Inflammatory macrophage treated with lipopolysaccharide for 4 hours (primary cell): ENCODE data around the gene OR5K1.
A peak's percentile ranks its signal among the peaks of the same experiment; 100 is the strongest.

Experiments
- DNase-seq: peaks from one replicate; pipeline ENCODE4 v3.0.0-alpha.2; 2020

OR5K1 gene

GRCh38 chr3:98462901-98463300 lies at the start of gene OR5K1:
OR5K1 (plus strand) TSS chr3:98463201; CDS start chr3:98469577, 6,376 bp downstream.
- no peak for DNase-seq

DNA sequence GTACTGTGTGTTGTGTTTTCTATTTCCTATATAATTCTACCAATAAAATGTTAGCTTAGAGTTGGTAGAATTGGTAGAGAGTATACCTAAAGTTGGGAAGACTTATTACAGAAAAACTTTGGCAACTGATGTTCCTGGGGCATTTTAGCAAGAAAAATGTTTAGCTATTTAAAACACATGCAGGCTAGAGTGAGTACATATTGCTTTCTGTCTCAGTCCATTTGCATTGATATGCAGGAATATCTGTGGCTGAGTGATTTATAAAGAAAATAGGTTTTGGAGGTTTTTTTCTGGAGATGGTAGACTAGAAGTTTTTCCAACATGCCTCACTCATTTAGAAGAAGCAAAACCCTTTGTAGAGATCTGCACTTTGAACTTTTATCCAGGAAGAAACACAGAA lies 30.4 kb upstream of the OR5K1 start:
- DNase-seq: no peak

GRCh38 chr3:98433764-98434163 lies 29.2 kb upstream of the OR5K1 start:
- DNase-seq: no peak

DNA sequence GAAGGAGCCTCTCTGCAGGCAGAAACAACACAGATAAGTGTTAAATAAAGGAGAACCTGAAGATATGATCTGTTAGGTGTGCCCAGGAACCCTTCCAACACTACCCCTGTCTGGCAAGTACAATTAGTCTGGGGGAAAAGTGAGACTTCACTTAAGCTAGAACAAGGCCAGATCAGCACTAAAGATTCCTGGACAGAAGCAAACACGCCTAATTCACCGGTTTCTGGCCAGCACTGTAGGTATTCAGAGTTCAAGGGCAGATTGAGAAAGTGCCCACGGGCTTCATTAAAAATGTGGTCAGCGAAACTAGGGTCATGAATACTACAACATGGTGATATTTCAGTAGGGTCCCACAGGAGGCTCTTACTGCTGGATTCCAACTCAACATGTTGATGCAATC lies 28.6 kb upstream of the OR5K1 start:
- no peak for DNase-seq

- no peak for DNase-seq
Observed at GRCh38 chr3:98440283-98440682, 22.7 kb upstream of the OR5K1 start.

DNA sequence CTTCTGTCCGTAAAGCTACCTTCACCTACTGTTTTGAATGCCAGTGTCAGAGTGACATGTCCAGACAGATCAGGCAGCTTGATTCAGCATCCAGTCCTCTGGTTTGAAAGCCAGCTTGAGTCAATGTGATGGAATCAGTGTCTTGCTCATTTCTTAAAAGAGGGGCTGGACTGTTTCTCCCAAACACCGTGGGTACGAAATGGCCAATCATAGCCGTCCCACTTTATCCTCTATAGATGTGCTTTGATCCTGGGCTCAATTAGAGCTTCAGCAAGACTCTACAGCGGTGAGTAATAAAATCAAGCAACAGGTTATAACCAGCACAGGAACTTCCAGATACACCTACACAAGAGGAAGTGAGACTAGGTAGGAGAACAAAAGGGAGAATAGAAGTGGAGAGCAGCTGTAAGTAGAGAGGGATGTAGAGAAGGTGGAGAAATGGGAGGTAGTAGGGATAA lies 17.0 kb upstream of the OR5K1 start:
- no peak for DNase-seq

GRCh38 chr3:98449606-98450193 lies 13.3 kb upstream of the OR5K1 start:
- DNase-seq: peak; percentile 0

DNA sequence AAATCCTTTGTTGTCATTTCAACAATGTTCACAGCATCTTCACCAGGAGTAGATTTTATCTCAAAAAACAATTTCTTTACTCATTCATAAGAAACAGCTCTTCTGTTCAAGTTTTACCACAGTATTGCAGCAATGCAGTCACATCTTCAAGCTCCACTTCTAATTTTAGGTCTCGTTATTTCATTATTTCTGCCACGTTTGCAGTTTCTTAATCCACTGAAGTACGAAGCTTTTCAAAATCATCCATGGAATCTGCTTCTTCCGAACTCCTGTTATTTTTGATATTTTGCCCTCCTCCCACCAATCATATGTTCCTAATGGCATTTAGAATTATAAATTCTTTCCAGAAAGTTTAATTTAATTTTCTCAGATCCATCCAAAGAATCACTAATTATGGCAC lies 12.6 kb upstream of the OR5K1 start:
- DNase-seq: no peak

GRCh38 chr3:98453827-98454226 lies 9.2 kb upstream of the OR5K1 start:
- no peak for DNase-seq

DNA sequence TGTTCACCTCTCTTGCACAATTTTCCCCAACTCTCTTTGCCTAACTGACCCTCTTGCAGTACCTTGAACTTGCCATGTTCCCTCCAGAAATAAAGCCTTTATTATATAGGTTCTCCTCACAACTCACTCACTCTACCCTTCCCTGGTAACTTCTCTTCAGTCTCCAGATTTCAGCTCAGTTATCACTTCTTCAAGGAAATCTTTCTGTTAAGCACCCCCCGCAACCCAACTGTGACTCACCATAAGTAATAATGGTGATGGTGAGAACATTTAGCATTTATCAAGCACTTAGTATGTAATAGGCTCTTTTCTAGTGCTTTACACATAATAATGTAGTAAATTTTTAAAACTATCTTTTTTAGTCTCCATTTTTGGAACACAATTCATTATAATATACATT lies 8.1 kb upstream of the OR5K1 start:
- DNase-seq: peak; percentile 2

GRCh38 chr3:98457543-98457942 lies 5.5 kb upstream of the OR5K1 start:
- no peak for DNase-seq

- DNase-seq: no peak
Observed at GRCh38 chr3:98460220-98460619, 2.8 kb upstream of the OR5K1 start.

- DNase-seq: no peak
Observed at GRCh38 chr3:98482717-98483482, 19.9 kb downstream of the OR5K1 start.

GRCh38 chr3:98483626-98484025 lies 20.6 kb downstream of the OR5K1 start:
- no peak for DNase-seq

GRCh38 chr3:98497381-98497780 lies 34.4 kb downstream of the OR5K1 start, which contains the start of gene OR5K2:
OR5K2 (plus strand) TSS chr3:98497681; CDS start chr3:98497681, 0 bp downstream.
- no peak for DNase-seq

GRCh38 chr3:98500019-98500418 lies 37.0 kb downstream of the OR5K1 start:
- no peak for DNase-seq

- no peak for DNase-seq
Observed at GRCh38 chr3:98501270-98501669, 38.3 kb downstream of the OR5K1 start.

DNA sequence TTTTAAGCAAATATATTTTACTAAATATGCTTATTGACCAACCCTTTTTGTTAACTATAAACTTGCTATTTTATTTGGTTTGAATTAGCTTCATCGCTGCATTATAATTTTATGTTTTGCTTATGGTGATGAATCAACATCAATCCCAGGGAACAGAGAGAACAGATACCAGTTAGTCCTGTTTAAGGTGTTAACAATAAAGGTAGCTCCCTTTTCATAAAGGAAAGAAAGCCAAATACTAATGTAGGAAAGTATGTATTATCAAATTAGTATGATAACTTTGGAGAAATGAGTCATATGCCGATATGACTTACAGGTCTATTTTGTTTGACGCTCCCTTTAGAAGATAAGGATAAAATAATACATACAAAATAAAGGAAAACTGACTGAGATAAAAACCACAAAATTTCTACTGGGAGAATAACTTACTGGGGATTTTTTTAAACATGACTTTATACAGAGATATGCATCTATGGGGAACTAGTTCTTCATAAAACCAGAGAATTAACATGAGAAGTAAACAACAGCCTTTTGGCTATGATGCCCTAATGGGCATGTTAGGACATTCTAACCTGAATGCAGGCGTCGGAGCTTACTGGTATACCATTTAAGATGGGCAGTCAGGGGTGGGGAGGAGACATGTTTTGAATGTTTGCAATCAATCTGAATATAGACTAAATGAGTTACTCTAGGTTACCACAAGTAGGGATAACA lies 39.0 kb downstream of the OR5K1 start:
- DNase-seq: no peak

DNA sequence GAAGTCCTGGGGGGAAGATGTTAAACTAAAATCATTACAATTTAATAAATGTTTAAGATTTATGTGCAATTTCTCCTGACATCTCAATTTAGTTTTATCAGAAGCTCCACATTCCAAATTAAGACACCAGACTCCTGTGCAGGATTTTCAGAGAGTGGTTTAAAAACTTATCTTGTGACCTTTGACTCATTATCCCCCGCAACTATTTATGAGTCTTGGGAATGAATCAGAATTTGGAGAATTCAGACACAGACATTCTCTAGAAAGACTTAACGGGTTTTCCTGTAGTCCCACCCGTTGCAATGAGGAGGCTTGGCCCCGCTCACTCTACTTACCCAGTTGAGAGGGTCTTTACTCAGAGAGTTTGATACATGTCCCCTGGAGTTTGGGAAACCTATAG lies 41.5 kb downstream of the OR5K1 start:
- no peak for DNase-seq

DNA sequence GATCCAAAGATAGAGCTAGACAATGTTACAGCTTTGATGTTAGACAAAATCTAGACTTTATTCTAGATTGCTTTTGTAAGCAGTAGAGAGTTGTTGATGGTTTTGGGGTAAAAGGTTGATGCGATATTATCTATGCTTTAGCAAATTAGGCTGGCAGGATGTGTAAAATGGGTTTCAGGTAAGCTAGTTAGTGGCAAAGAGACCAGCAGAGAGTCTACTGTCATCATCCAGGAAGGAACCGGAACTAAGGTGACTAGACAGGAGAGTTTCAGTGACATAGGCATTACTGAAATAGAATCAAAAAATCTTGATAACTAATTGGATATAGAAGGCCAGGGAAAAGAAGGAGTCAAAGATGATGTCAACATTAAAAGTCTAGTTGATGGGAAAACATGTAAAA lies 45.6 kb downstream of the OR5K1 start:
- DNase-seq: no peak

DNA sequence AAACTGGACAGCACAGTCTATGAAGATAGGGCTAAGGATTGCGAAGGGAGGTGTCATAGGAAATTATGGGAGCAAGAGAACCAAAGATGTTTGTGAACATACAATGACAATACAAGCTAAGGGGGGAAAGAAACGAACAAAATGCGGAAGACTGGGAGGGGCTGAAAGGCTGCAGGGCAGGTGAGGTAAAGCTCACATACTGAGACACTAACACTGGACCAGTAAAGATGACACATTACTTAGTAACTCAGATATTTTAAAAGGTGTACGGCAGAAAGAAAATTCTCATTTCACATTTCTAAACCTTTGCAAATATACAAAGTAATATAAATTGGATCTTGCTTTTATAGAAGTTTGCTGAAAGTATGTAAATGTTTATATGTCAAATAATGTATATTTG lies 49.6 kb downstream of the OR5K1 start:
- DNase-seq: no peak

DNA sequence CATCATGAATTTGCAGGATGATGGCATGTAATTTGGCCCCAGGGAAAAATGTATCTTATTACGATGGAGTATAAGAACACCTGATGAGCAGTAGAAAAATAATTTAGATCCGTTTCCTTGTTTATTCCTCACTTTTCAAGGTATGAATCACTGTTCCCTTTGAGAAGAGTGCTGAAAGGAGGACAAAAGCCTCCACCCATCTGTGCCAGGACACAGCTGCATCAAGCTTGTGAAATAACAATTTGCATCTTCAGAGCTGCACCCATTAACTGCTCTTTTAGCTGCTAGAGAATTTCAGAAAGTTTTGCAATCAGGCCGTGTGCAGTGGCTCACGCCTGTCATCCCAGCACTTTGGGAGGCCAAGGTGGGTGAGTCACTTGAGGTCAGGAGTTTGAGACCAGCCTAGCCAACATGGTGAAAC lies 50.1 kb downstream of the OR5K1 start:
- peak; percentile 35 for DNase-seq

GRCh38 chr3:98513736-98514135 lies 50.7 kb downstream of the OR5K1 start:
- no peak for DNase-seq

- DNase-seq: no peak
Observed at GRCh38 chr3:98514948-98515347, 51.9 kb downstream of the OR5K1 start.
